Mucosa of stomach (tissue), 1 donor: ENCODE data around the gene SRC.

Experiments
- H3K27me3 ChIP-seq: one replicate; pipeline ENCODE4 v1.7.0; 2013; ENCODE audit warnings: mild to moderate bottlenecking, low read length; ENCODE audit not compliant: control insufficient read depth, insufficient read depth
- H3K36me3 ChIP-seq: one replicate; pipeline ENCODE4 v1.7.0; 2013; ENCODE audit warnings: low read length; ENCODE audit not compliant: control insufficient read depth, insufficient read depth
- H3K4me1 ChIP-seq: one replicate; pipeline ENCODE4 v1.7.0; 2013; ENCODE audit warnings: mild to moderate bottlenecking, low read length; ENCODE audit not compliant: control insufficient read depth, insufficient read depth
- H3K4me3 ChIP-seq: one replicate; pipeline ENCODE4 v1.7.0; 2013; ENCODE audit warnings: low read length
- H3K9ac ChIP-seq: one replicate; pipeline ENCODE4 v1.7.0; 2013; ENCODE audit warnings: mild to moderate bottlenecking, low read length, moderate library complexity
- H3K9me3 ChIP-seq: one replicate; pipeline ENCODE4 v1.7.0; 2013; ENCODE audit warnings: mild to moderate bottlenecking, low read length, moderate library complexity; ENCODE audit not compliant: control insufficient read depth
- donor health status: Pancreatic carcinoma.

The SRC gene

DNA sequence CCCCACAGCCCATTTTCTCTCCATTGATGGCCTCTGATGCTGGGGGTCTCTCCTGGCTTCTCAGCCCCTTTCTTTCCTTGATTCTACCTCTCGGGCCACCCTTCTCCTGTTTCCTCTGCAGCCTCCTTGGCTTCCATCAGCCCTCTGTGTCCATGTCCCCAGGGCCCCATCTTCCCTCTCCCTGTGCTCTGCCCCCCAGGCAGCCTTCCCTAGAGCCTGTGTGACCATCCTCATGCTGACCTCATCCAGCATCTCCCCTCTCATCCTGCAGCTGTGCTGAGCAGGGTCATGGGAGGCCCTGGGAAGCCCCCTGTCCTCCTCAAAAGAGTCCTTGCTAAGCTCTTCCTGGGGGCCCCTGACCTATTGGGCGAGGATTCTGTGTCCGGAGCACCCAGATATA lies 101.7 kb downstream of the SRC start:
- Histone ChIP-seq H3K9me3 (no peaks in the 10 kb centered on the region), H3K4me3 (no peak overlapping the region), H3K27me3 (no peaks in the 10 kb centered on the region), H3K36me3 (no peaks in the 10 kb centered on the region), H3K4me1 (no peaks in the 10 kb centered on the region), H3K9ac (no peak overlapping the region)

DNA sequence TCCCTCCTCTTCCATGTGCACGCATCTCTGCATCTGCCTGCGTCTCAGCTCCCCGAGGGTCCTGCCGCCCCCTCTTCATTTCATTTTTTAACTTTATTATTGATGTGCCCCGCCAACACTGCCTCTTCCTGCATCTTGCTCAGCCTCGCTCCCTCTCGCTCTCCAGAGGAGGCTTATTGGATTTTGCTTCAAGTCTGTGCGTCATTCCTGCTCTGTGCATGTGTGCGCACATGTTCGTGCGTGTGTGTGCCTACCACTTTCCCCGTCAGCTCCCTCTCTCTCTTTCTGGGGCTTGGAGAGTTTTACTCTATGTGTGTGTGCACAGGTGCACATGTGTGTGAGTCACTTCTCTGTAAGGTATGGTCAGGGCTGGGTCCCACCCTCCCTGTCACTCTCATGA lies 103.3 kb downstream of the SRC start:
- H3K4me3 ChIP-seq, result no peak overlapping the region
- no peaks in the 10 kb centered on the region for H3K36me3 ChIP-seq
- no peaks in the 10 kb centered on the region for H3K27me3 ChIP-seq
- H3K9ac ChIP-seq, result no peak overlapping the region
- H3K4me1 ChIP-seq, result no peaks in the 10 kb centered on the region
- H3K9me3 ChIP-seq, result no peaks in the 10 kb centered on the region

DNA sequence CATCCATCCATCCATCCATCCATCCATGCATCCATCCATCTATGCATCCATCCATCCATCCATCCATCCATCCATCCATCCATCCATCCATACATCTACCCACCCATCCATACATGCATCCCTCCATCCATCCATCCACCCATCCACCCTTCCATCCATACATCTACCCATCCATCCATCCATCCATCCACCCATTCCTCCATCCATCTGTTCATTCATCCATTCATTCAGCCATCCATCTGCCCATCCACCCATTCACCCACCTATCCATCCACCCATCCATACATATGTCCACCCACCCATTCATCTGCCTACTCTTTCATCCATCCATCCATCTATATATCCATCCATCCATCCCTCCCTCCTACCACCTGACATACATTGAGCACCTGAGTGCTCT lies 104.4 kb downstream of the SRC start:
- Histone ChIP-seq H3K9ac (no peak overlapping the region), H3K4me1 (no peaks in the 10 kb centered on the region), H3K4me3 (no peak overlapping the region), H3K36me3 (no peaks in the 10 kb centered on the region), H3K27me3 (no peaks in the 10 kb centered on the region), H3K9me3 (no peaks in the 10 kb centered on the region)

DNA sequence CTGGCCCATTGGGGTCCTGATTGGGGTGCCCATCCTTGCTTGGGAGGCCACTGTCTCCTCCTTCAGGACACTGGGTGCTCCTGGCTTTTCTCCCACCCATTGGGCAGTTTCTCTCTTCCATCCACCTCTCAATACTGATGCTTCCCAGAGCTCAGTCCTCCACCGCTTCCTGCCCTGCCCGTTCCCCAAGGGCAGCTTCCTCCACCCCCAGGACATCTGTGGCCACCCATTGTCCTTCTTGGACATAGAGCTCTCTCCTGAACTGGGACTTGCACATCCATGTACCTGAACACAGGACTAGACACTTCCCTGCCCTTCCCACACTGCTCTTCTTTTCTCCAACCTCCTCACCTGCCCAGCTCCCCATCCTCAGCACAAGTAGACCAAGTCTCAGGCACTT lies 105.7 kb downstream of the SRC start:
- H3K36me3 ChIP-seq, result no peaks in the 10 kb centered on the region
- H3K4me1 ChIP-seq, result no peaks in the 10 kb centered on the region
- no peaks in the 10 kb centered on the region for H3K27me3 ChIP-seq
- no peak overlapping the region for H3K4me3 ChIP-seq
- no peak overlapping the region for H3K9ac ChIP-seq
- no peaks in the 10 kb centered on the region for H3K9me3 ChIP-seq

DNA sequence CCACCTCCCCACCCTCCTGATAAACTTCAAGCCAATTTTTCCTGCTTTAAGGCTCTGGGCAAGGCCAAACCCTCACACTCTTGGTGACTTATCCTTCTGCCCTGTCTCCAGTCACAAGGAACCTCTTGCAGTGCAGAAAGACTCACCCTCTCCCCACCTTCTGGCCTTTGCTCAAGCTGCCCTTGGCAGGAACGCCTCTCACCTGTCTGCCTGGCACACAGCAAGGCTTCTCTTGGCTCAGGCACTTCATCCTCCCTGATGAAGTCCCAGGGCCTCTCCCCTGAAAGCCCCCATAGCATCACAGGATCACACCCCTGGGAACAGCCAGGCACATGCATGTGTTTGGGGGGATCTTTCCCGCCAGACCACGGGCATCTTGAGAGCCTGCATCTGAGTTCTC lies 106.3 kb downstream of the SRC start:
- H3K9ac ChIP-seq, result no peak overlapping the region

DNA sequence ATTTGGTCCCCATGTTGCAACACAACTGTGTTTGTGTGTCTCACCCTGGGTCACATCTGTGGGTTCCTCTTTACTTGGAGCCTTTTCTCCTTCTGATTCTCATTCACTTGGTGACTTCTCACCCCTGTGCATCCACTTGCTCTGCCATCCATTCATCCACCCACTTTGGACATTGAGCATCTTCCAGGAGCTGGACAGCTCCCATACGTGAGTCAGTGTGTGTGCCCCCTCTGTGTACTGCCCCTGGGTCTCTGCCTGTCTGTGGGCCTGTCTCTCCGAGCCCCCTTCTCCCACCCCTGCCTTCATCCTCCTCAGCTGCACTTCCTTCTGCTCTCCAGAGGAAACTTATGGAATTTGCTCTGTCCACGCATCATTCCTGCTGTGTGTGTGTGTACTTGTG lies 107.3 kb downstream of the SRC start:
- no peak overlapping the region for H3K9ac ChIP-seq
- H3K27me3 ChIP-seq, result no peaks in the 10 kb centered on the region
- H3K4me3 ChIP-seq, result no peak overlapping the region
- no peaks in the 10 kb centered on the region for H3K36me3 ChIP-seq
- H3K9me3 ChIP-seq, result no peaks in the 10 kb centered on the region
- no peaks in the 10 kb centered on the region for H3K4me1 ChIP-seq

More for the DNA sequence above, 106.3 kb downstream of the SRC start:
- Histone ChIP-seq H3K27me3 (no peaks in the 10 kb centered on the region), H3K4me3 (no peak overlapping the region), H3K4me1 (no peaks in the 10 kb centered on the region), H3K9me3 (no peaks in the 10 kb centered on the region), H3K36me3 (no peaks in the 10 kb centered on the region)

DNA sequence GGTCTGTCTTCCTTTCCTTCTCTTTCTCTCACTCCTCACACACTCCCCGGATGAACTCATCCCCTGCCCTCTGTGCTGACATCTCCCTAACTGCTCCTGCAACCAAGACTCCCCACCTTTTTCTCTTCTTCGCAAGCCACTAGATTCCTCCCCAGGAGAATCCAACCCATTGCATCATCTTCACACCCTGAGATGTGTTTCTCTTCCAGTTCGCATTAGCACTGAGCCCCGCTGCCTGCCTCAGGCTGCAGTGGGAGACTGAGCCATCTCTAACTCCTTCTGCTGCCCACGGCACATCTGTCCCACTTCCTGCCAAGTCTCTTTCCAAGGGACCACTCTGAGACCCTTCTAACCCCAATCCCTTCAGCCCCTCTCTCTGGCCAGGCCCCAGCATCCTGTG lies 107.9 kb downstream of the SRC start:
- no peaks in the 10 kb centered on the region for H3K27me3 ChIP-seq

DNA sequence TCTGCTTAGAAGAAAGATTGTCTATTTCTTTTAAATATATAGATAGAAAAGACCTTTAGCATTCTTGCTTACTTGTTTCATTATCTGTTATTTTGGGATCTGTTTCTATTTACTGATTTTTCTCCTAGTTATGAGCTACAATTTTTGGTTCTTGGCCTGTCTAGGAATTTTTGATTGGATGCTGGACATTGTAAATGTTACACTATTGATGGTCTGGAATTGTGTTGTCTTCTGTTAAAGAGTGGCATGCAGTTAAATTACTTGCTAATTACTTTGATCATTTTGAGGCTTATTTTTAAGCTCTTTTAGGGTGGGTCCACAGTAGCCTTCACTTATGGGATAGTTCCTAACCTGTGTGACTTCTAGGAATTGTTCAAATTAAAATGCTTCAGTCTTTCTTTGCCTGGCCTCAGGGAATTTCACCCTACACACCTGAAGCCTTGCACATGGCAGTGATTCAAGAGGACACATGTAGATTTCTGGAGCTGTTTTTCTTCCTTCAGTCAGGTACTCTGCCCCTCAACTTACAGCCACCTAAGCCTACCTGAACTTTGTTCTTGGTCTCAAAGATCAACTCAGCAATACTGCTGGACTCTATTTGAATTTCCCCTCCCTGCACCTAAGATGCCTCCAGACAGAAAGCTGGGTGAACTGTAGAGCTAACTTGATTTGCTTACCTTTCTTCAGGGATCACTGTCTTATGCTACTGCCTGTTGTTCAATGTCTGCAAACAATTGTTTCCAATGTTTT lies 108.9 kb downstream of the SRC start:
- H3K9ac ChIP-seq, result no peak overlapping the region
- H3K36me3 ChIP-seq, result no peaks in the 10 kb centered on the region
- no peaks in the 10 kb centered on the region for H3K9me3 ChIP-seq
- H3K4me3 ChIP-seq, result no peak overlapping the region
- no peaks in the 10 kb centered on the region for H3K27me3 ChIP-seq
- no peaks in the 10 kb centered on the region for H3K4me1 ChIP-seq

More for the DNA sequence above, 107.9 kb downstream of the SRC start:
- Histone ChIP-seq H3K4me3 (no peak overlapping the region), H3K36me3 (no peaks in the 10 kb centered on the region), H3K9ac (no peak overlapping the region), H3K4me1 (no peaks in the 10 kb centered on the region), H3K9me3 (no peaks in the 10 kb centered on the region)
